Stimulated activated CD4-positive, alpha-beta T cell treated with anti-CD3 and anti-CD28 coated beads, Interleukin-4, amount 100 ng/mL, for 1 hour (primary cell): ENCODE data around the gene RAE1.

Source experiments
- DNase-seq: peaks from one replicate; pipeline ENCODE4 v3.0.0-alpha.2; 2020

RAE1 gene

GRCh38 chr20:57372581-57373350 lies 21.7 kb downstream of the RAE1 start:
- DNase-seq, result no peak

- DNase-seq, result no peak
Measured at GRCh38 chr20:57374343-57374930, 23.4 kb downstream of the RAE1 start.

GRCh38 chr20:57374931-57375651 lies 24.0 kb downstream of the RAE1 start:
- no peak for DNase-seq

DNA sequence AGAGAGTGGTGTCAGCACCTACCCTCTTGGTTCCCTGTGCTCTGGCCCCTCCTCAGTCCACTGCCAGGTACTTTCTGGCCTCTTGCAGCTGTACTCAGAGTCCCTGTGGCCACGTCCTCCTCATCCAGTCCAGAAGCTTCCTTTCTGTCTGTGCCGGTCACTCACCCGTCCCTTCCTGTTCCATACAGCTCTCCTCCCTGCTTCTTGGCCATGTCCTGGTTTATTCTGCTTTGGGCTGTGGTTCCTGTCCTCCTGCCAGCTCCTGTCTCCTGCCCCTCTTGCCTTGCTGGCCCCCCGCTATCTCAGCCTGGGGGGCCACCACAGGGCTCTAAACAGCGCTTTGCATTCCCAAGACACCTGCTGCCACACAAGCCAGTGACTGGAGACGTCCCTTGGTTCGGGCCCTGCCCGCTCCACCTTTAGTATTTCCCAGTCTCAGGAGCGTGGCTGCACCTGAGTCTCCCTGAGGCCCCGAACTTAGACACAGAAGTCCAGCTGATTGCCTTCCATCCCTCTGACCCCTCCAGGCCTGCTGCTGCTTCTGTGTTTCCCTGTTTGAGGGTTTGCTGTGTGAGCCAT lies 24.7 kb downstream of the RAE1 start:
- DNase-seq, result no peak

DNA sequence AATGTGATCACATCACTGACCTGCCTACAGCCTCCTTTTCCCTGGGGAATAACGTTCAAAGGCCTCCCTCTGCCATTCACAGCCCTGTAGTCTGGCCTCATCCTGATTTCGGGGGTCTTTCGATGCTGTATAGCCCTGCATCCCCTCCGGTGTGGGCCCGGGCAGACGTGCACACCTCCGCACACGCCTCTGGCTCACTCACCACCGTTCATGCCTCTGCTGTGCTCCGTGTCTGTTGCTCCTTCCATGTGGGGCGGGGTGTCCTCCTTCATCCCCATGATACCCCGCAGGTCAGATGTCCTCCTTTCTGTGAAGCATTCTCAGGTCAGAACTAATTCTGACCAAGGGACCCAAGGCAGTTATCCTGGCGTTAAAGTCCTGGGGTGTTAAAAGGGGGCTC lies 26.3 kb downstream of the RAE1 start:
- DNase-seq, result no peak

- DNase-seq, result no peak
Measured at GRCh38 chr20:57378107-57378506, 27.1 kb downstream of the RAE1 start.

- no peak for DNase-seq
Measured at GRCh38 chr20:57378646-57379262, 27.7 kb downstream of the RAE1 start.

- DNase-seq, result no peak
Measured at GRCh38 chr20:57379263-57379647, 28.2 kb downstream of the RAE1 start.

DNA sequence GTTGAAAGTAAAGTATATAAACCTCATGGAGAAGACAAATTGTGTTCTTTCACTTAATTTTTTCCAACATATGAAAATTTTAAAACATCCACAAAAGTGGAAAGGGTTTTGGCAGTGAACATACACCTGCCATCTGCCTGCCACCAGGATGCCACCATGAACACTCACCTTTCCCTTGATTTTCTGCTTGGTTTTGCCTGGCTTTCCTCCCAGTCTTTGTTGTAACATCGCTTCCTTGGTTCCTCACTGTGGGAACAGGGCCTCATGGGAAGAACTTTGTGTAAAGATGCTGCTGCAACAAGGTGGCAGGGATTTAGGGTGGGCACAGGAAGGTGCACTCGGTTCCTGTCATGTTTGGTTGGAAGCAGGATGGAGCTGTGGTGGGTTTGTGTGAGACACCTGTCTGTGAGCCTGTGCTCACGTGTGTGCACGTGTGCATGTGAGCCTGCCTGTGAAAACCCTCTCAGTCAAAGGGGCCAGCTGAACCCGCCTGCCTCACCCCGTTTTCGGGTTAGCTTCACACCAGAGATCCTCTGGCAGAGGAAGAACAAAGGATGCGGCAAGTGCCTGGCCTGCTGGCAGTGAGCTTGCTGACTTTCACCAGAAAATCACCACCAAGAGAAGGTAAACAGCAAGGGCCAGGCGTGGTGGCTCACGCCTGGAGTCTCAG lies 29.2 kb downstream of the RAE1 start:
- no peak for DNase-seq

- peak; percentile 85 for DNase-seq
Measured at GRCh38 chr20:57381596-57382503, 30.8 kb downstream of the RAE1 start.

DNA sequence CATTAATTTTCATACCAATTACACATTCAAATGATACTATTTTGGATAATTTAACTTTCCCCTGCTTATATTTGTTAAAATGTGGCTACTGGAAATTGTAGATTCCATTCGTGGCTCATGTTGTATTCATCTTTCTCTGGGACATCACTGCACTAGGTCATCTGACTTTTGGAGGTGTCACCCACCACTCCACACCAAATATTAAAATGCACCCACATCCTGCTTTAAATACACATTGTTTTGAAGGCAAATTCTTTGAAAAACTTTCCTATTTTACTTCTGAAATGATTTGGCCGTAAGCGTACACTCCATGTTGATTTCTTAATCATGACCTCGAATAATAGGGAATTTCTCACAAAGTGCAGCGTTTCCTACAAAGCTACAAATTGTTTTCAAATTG lies 31.5 kb downstream of the RAE1 start:
- no peak for DNase-seq

DNA sequence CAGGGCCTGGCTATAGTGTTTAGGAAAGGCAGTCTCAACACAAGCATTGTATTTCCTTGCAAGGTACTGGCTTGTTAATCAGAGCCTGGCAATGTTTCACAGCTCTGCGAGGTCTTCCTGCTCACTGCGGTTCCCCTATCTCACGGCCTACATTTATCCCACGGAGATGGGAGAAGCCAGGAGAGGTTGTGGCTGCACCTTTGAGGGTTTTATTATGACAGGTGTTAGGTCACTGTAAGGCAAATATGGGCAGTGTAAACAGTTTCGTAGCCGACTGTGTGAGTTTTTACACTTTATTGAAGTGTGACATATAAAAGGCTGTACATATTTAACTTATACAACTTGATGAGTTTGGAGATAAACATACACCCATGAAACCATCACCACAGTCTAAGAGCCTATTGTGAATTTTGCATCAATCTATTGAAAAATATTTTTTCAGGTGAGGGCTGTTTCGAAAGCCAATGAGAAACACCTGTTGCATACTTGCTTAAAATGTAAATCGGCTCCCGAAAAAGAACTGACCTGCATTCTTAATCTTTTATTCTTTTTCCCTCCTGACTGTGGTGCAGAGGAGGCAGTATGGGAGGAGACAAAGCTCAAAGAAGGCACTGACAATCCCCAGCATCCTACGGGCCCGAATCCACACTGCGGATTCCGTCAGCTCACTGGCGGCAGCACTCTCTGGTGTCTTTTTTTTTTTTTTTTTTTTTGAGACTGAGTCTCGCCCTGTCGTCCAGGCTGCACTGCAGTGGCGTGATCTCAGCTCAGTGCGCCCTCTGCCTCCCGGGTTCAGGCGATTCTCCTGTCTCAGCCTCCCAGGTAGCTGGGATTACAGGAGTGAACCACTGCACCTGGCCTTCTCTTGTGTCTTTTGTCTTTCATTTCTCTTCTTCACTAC lies 32.6 kb downstream of the RAE1 start:
- DNase-seq, result no peak

GRCh38 chr20:57384486-57384885 lies 33.4 kb downstream of the RAE1 start:
- no peak for DNase-seq

DNA sequence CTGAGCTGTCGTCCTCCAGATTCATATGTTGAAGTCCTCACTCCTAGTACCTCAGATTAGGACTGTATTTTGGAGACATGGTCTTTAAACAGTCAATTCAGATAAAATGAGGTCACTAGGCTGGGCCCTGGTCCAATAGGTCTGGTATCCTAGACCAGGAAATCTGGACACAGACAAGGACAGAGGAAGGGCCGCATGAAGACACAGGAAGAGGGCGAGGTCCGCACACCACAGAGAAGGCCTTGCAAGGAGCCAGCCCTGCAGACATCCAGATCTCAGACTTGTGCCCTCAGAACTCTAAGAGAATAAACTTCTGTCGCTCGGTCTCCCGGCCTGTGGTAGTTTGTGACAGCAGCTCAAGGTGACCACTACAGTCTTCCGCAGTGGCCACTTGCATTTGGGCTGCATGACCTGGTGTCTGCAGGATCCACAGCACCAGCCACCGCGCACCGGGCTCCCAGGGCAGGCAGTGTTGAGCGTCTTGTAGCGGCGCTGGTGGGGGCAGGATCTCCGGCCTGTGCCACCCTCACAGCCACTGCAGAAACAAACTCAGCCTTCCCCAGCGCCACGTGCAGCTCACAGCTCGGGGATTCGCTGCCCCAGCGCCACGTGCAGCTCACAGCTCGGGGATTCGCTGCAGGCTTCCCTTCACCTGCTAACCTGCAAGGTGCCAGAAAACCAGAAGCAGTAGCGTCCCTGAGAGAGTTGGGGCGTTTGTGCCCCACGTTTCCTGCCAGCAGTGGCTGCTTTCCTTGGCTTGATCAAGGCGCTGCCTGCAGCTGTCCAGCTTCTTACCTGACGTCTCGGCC lies 34.1 kb downstream of the RAE1 start:
- no peak for DNase-seq

DNA sequence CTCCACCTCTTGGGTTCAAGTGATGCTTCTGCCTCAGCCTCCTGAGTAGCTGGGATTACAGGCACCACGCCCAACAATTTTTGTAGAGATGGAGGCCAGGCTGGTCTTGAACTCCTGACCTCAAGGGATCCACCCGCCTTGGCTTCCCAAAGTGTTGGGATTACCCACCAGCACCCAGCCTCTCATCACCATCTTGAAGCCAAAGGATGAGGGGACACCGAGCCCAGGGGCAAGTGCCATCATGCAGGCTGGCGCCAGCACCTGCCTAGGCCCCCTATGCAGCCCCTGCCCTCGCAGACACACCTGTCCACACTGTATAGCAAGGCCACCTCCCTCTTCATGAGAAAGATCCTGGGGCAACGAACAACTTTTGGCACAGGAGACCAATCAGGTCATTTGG lies 34.9 kb downstream of the RAE1 start:
- no peak for DNase-seq

- DNase-seq, result no peak
Measured at GRCh38 chr20:57386762-57387161, 35.7 kb downstream of the RAE1 start.

DNA sequence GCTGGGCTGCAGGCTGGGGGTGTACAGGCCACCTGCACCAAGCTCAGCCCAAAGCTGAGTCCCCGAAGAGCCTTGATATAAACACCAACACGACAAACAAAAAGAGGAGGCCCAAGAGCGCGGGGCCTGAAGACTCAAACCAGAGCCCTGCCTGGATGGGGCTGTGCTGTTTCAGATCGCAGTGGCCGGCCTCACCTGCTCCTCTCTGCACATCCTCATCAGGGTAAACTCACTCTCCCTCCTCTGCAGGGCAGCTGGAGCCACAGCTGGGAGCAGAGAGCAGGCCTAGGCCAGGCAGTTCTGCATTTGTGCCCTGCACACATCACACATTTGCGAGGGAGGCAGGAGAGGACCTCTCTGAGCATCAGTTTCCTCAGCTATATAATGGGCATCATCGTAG lies 36.4 kb downstream of the RAE1 start:
- no peak for DNase-seq

GRCh38 chr20:57387945-57388371 lies 36.9 kb downstream of the RAE1 start:
- no peak for DNase-seq

DNA sequence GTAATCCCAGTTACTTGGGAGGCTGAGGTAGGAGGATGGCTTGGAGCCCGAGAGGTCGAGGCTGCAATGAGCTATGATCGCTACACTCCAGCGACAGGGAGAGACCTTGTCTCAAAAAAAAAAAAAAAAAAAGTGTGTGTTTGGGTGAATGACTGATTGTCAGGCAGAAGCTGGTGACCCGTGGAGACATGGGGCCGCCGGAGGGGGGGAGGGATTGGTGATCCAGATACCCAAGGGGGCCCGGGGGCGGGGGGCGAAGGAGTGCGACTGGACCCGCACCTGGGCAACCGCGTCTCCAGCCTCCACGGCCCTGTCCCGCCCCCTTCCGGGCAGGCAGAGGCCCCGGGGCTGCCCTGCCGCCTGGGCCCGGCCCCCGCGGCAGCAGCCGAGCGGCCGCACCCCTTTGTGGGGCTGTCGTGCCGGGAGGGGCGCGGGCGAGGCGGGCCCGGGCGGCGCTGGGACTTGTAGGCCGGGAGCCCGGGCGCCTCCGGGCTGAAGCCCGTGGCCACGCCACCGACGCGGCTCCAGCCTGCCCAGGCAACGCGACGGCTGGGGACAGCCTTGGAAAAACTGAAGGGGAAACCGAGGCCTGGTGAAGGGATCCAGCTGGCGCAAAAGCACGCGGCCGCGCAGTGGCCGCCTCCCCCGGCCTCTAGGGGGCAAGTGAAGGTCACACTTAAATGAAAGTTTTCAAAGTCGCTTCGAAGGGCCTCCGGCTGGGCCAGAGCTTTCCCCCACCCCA lies 38.1 kb downstream of the RAE1 start:
- peak; percentile 73 for DNase-seq
